NOMO-1 treated with DMSO at 0.1 percent for 48 hours (cell line): Measurements from ENCODE around the gene BCAR3.
A peak's percentile ranks its signal among the peaks of the same experiment; 100 is the strongest.
"Not testable (repeated sequence)": the region's sequence is repeated elsewhere in the genome, so short reads cannot be mapped to it uniquely, and the experiment has no call there.

Source experiments
- DNase-seq: peaks from one replicate; lab custom pipeline; 2025; ENCODE audit not compliant: unreplicated experiment; lab: John Stamatoyannopoulos, UW

BCAR3 gene

DNA sequence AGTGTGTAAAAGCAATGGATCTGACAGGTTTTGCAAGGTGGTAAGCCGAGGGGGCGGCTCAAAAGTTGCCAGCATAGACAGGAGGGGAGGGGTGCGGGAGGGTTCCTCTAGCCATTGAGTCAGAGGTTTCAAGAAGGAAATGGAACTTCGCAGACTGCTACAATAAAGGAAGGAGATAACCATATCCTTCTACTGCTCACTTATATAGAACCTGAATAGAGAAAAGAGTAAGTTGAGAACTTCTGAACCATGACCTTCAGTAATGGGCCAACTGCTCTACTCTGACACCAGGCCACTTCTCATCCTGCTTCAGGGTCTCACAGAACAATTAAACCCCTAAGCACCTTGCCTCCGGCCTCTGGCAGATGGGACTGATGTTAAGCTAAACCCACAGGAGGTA, 26.3 kb upstream of the BCAR3 start:
- peak; percentile 68 for DNase-seq

DNA sequence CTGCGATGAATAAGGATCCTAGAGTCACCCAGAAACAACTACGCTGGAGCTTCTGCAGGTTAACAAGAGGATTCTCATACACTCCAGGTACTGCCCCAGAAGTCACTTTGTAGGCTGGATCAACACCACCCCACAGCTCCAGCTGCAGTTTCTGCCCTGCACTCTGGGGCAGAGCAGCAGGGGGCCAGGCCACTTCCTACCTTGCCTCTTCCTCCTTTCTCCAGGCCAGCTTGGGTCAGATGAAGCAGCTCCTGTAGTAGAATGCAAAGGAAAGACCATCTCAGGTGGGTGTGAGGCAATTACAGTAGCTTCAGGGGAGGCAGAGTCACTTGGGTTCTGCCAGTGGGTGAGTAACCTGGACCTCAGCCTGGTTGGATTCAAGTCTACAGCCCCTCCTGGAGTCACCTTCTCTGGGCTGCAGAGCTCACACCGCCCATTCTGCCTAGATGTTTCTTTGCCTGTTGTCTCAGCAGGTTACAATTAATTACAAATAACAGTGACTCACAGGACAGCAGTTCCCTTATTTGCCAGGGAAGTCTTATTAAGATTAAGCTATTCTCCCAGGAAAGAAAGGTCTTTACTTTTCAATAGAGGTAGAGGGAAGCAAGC, 24.4 kb upstream of the BCAR3 start:
- DNase-seq, result peak; percentile 12

DNA sequence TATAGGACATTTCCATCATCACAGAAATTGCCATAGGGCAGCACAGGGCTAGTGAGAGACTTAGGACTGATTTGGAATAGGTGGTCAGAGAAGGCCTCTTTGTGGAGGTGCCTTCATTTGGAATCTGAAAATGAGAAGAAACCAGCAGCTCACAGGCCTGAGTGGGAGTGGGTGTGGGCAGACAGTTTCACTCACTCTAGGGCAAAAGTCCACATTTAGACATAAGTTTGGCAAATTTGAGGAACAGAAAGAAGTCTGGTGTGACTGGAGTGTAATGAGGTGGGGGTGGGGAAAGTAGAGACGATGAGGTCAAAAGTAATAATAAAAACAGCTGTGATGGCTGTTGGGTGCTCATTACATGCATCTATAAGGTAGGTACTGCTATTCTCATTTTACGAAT, 22.4 kb upstream of the BCAR3 start:
- peak; percentile 90 for DNase-seq

DNA sequence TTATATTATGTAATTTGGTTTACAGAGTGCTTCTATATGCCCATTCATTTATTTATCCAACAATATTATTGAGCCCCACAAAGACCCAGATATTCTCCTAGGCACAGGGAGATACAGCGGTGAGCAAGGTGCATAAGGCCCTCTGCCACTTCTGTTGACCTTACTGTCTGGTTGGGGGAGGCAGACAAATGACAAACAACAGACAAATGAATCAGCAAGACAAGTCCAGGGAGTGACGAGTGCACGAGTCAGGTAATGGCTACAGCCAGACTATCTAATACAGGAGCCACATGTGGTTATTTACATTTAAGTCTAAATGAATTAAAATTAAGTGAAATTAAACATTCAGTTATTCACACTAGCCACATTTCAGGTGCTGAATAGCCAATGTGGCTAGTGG, 22.0 kb upstream of the BCAR3 start:
- no peak for DNase-seq

DNA sequence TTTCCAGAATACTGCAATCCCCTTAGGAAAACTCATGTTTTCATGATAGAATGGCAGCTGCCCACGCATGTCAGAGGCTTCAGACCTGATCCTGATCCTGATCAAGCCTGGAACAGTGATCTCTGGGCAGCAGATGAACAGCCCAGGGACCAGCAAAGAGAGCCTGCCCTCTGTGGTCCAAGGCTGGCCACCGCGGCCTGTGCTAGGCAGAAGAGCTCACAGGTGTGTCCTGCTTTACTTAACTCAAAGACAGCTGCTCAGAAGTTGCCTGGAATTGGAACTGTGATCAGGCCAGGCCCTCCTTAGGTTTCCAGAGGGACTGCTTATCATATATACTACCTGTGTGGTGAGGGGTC, 21.2 kb upstream of the BCAR3 start:
- DNase-seq, result no peak

DNA sequence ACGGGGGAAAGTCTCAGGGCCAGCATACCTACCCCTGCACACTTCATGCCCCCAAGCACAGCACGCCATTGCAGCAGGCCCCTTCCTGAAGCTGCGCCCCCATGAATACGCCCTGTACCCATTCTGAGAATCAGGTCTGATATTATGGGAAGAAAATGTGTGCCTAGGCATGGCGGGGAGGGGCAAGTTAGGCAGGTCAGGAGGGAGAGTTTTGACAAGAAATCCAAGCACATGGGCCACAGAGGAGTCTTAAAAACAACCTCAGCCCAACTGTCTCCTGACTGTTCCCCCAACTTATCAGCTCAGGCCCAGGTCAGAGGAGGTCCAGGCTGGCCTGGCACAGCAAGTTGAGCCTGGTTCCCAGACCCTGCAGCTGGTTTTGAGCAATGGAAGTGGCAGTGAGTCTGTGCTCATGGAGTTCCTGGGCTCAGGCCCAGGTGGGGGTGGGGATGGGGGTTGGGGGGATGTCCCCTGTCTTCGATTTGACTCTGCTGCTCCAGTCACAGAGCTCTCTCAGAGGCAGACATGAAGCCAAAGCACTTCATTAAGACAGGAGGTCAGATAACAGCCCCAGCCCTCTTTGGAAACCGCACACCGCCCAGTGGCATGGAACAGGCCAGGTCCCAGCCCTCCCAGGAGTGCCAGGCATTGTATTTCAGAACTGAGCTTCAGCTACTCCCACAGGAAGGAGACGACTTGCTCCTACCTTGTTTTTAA, 20.6 kb upstream of the BCAR3 start:
- DNase-seq, result no peak

DNA sequence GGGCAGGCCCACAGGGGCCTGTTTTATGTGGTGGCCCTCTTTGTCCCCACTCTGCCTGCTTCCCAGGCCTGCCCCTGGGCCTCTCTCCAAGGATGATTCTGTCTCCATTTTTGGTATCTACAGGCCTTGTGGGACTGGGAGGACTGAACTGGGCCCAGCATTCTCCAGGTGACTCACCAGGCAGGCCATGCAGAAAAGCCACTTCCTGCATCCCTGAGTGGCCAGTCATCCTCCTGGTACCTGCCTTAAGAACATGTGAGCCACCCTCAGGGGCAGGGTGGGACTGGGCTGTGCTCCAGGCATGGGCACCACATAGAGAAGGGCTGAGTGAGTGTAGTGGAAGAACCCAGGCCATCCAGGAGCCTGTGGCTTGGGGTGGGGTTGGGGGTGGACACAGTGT, 20.0 kb upstream of the BCAR3 start:
- DNase-seq, result no peak

DNA sequence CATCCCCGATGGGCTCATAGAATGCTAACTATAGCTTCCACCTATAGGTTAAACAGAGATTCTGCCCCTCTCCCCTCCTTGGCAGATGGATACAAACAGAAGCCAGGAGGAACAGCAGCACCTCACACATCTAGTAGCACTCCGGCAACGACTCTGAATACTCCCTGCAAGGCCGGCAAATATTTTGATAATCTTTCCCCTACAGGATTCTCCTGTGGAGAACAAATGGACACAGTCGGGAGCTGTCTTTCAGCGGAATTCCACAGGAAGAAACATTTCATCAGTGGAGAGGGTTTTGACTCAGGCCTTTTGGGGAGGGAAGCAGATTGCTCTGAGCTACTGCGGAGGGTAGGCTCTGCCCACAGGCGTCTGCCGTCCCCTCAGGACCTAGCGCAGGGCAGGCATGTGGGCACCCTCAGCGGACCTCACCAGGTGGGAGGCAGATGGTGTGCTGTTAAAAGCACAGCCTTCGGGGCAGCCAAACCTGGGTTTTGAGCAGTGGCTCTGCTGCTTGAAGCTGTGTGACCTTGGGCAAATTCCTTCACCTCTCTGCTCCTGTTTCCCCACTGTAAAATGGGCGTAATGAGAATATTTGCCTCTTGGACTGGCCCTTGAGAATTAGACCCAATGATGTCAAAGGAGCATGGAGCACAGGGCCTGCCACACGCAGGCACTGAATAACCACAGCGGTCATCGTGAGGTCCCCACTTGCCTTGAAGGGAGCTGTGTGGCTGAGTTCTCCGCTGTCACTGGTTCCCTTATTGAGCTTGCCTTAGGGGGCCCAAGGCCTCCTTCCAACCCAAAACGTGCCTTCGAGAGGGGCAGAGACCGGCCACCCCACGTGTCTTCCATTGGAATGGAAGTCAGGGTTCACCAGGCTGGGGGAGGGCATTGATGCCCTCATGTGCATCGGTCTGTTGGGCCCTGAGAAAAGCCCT, 19.2 kb upstream of the BCAR3 start:
- no peak for DNase-seq

DNA sequence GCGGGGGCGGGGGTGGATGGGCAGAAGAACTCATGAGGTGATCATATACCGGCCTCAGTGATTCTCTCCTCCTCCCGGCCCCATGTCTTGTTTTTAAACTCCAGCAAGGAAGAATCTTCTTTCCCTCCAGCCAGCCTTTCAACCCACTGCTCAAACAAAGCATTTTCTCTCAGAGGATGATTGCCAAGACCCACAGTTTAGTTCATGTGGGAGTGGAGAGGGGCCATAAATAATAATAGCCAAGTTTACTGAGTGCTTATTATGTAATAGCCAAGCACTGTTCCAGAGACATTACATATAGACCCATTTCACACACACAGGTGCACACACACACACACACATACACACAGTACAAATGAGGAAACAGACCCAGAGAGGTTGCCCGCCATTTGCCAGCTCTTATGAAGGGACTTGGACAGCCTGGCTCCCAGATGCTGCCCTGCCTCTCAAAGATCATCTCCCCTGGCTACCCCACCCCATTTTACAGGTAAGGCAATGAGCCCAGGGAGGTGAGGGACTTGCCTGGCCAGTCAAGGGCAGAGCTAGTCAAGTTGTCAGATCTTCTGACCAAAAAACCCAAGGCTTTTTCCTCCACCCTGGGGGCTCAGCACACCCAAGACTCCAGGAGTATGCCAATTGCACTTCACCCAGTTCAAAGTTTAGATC, 18.0 kb upstream of the BCAR3 start:
- no peak for DNase-seq

DNA sequence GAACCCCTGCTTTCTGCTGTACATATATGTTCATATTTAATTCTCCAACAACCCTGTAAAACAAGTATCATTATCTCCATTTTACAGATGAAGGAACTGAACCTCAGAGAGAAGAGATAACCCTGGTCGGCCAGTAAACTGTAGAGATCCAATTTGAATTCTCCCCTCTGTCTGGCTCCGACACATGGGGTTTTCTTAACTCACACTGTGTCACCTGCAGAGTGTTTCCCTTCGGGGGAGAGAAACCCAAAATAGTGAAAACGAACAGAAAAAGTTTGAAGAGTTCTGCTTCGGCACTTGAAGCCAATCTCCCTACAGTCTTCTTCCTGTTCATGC, 17.4 kb upstream of the BCAR3 start:
- no peak for DNase-seq

DNA sequence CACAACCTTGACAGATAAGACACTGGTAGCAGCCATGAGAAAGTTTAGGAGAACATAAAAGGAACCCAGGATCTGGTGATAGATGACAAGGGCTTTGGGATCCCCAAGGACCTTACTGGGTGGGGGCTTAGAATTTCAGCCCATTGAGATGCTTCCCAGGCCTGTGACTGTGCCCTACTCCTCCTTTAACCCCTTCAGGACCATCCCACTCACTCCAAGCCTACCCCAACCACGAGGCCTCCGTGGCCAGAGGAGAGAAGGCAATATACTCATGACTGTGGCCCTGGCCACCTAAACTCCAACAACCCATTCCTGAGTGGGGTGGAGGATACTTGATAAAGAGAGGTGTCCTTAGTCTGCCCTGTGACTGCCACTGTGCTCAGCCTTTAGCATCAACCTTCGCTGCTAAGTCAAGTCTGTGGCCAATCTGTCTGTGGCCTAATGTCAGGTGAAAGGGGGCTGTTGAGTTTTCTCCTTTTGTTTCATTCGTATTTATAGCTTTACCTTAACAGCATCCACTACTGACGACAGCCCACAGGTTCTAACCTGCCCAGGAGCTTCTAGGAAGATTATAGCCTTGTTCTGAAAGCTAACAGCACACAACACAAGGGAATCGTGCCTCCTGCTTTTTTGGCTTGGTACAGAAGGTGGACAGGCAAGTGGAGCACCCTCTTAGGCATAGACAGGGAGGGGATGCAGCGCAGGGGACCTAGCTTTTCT, 16.9 kb upstream of the BCAR3 start:
- DNase-seq, result no peak

DNA sequence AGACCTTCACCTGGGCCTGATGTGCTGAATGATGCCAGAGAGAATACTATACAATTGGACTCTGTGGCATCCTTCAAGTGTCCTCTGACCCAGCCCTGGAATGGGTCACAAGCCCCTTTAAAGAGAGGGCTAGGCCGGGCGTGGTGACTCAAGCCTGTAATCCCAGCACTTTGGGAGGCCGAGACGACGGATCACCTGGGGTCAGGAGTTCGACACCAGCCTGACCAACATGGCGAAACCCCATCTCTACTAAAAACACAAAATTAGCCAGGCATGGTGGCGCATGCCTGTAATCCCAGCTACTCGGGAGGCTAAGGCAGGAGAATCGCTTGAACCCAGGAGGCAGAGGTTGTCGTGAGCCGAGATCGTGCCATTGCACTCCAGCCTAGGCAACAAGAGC, 15.9 kb upstream of the BCAR3 start:
- not testable (repeated sequence) for DNase-seq

DNA sequence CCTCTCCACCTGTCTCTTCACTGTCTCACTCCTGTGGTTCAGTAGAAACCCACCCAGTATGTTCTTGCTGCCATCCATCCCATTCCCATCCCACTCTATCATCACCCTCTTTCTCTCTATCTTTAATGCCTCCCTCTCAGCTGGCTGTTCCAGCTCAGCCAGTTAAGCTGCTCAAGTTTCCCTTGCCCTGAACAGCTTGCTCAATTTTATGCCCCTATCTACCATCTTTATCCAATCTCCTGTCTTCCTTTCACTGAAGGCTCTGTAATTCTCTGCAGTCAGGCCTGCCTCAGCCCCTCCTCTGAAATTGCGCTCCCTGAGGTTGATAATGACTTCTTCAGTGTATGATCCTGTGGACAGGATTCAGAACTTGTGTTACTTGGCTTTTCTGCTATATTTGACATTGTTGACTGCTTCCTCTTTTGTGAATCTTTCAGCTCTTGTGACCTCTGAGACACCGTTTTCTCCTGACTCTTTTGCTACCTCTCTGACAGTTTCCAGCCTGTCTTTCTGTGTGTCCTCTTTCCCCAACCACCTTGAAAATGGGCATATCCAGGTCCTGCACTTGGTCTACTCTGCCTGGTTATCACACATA, 13.9 kb upstream of the BCAR3 start:
- peak; percentile 80 for DNase-seq

DNA sequence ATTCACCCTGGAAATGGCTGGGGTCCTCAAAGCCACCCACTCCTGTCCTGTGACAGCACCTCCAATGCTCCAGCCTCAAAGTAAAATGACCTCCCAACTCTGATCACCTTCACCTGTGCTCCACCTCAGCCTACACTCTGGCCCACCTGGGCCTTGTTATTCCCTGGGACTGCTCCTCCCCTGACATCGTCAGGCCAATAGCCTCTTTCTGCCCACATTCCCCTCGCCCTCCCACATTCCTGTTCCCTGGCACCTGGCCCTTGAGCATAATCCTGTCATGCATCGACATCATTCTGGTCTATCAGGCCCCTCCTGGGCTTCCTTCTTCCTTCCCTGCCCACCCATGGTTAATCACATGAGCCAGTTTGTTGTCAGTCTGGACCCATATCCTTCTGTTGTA, 13.2 kb upstream of the BCAR3 start:
- DNase-seq, result no peak

DNA sequence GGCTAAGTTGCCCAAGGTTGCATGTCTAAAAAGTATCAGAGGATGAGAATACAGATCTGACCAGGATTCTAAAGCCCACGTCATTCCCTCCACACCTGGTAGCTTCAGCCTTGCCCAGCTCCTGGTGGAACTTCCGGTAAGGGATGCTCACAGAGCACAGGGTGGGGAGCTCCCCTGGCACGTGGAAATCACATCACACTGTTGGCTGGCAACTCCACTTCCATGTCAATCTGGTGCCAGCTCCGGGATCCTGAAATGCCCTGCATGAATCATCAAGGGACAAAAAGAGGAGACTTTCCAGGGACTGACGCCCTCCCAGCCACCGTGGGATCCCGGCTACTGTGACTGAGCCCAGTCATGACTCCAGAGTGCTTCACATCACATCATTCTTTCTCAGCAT, 12.4 kb upstream of the BCAR3 start:
- DNase-seq, result no peak

DNA sequence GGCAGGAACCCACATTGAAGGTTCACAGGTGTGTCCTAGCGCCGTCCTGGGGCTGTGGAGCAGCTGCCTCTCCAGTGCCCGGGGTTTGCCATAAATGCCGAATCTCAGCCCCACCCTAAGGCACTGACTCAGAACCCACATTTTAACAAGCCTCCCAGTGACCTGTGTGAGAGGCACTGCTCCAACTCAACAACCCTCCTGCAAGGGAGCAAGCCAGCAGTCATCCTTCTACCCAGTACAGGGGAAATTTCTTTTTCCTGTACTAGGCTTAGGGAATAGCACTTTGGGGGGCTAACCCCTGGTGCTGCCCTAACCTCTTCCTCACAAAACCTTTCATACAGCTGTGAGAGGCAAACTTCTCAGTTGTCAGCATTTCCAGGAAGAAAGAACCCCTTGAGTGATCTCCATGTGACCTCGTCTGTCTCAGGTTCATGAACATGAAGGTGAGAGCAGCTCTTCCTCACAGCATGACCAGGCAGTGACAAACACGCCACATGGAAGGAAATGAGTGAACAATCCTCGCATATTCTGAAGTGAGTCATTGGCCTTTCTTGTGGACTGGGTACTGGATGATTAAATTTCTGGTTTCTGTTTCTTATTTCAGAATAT, 11.4 kb upstream of the BCAR3 start:
- peak; percentile 24 for DNase-seq

DNA sequence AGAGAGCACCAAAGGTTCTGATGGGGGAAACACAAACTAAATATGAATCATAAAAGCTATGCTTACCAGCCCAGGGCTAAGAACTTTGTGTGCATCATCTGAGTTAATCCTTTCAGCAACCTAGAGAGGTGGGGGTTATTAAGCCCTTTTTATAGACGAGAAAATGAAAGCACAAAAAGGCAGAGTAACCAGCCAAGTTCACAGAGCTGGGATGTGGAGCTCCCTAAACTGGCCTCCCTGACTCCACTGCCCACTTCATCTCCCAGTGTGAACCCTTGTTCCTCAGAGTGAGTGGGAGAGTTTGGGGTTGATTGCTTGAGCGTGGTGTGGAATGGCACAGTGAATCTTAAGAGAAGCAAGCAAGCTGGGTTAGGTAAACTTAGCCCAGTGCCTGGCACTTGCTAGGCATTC, 10.8 kb upstream of the BCAR3 start:
- no peak for DNase-seq

DNA sequence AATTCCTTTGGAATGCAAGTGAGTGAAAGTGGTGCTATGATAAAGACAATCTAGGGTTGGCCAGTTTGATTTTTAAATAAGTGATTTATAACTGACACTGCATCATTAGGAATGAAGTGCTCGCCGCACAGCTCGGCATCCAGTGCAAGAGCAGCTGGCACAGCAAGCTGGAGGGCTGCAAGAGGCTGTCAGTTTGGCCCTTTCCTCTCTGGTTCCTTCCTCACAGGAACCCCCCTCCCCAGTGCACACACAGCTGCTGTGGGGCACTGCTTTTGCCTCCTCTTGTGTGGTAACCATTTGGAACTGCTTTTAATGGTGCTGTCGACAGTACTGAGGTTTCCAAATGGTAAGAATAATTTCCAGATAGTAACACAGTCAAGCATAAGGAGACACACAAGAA, 10.4 kb upstream of the BCAR3 start:
- no peak for DNase-seq

DNA sequence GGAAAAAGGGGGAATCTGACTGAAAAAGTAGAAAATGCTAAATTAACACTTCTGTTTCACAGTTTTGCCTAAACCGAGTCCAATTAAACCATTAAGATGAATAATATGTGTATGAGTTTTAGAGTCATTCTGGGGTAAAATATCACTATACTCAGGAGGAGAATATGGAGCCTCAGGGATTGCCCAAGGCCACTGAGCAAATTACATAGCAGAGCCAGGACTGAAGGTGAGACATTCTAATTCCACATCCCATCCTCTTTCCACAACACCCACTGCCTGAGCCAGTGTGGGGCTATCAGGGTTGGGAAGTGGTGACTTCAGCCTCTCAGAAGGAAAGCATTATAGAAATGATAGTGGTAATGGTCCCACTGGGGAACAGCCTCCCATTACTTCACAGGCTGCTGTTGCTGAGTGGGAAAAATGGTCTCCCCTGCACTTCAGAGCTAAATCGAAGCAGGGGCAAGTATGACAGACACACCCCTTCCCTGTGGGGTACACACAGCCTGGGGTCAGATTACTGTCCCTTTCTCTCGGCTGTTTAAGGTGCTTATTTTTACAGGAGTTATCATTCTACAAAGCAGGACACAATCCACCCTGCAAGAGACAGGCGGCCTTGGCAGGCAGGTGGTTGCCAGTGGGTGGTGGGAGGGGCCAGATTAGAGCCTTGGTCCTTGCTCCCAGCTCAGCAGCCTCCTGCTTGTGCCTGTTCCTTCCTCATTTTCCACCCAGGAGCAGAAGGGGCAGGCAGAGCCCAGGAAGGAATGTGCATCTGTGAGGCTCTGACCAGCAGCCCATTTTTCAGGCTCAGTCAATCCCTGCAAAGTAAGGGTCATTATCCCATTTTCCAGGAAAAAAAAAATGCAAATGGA, 9.5 kb upstream of the BCAR3 start:
- no peak for DNase-seq
